Measurements from ENCODE around the gene ZMIZ1.

The ZMIZ1 gene

DNA sequence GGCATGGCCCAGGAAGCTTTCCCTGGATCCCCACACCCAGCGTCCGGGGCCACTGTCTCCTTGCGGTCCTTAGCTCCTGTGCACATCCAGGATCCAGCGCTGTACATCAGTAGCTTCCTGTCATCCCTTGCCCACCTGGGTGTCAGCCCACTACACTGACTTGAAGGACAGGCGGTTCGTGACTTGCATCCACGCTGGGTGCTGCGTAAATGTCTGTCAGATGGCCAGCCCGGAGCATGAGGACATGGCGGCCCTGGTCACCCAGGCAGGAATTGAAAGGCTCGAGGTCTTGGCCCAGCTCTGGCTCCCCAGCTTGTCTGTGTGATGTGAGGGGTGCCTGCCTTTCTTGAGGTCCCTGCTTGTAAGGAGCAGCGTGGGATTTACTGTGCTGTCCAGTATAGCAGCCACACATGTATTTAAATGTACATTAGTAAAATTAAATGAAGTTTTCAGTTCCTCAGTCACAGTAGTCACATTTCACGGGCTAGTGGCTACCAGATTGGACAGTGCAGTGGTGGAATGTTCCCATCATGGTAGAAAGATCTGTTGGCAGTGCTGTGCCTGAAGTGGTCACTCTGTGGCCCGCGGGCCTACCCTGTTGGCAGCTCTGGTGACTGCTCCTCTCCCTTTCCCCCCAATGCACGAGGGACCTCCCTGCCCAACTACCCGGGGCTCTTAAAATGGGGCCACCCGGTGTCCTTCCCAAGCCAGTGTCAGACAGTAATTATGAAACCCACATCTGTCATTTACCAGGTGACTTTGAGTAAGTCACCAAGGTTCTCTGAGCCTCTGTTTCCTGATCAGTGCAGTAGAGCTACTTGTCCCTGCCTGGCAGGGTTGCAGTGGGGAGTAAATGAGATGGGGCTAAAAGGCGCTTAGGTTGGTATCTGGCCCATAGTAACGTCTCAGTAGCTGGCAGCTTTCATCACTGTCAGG is 180.7 kb downstream of the ZMIZ1 start:
- no peaks in the 10 kb centered on the region for H3K36me3 ChIP-seq
- peak overlapping the region; percentile 94 for H3K27ac ChIP-seq
- peaks cover 82 to 86% of the 10 kb centered on the region in 2 experiments for H3K4me1 ChIP-seq (ENCODE audit: control insufficient read depth in 1 of 2, insufficient read depth in 1 of 2, low read depth in 1 of 2, low read length in 1 of 2)

DNA sequence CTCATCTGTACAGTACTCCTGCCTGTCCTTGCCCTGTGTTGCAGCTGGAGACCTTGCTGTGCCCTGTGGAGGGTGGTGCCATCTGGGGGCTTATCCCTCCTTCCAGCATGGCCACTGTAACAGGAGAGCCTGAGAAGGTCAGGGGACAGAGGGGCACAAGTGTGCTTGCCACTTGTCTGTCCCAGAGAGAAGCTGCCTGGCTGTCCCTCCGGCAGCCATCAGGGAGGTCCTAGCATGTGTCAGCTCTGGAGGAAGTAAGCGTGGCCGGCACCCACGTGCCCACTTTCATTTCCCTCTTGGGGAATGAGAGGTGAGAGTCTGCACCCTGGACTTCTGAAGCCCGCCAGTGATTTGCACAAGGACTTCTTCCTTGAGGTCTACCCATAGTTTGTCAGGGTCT is 181.5 kb downstream of the ZMIZ1 start:
- H3K4me1 ChIP-seq (ENCODE audit: control insufficient read depth in 1 of 2, insufficient read depth in 1 of 2, low read depth in 1 of 2, low read length in 1 of 2) = peaks cover 74 to 78% of the 10 kb centered on the region in 2 experiments
- H3K4me3 ChIP-seq (ENCODE audit: low read depth in 1 of 2, low read length in 1 of 2) = peak overlapping the region; percentile 29 to 42
- no peaks in the 10 kb centered on the region for H3K27me3 ChIP-seq
- H3K27ac ChIP-seq = peak overlapping the region; percentile 94
- H3K36me3 ChIP-seq = no peaks in the 10 kb centered on the region
- no peak for TF ChIP-seq CTCF (IDR thresholded peaks at IDR 0.05)
- H3K9me3 ChIP-seq = no peaks in the 10 kb centered on the region

More for the DNA sequence above, 180.7 kb downstream of the ZMIZ1 start:
- no peaks in the 10 kb centered on the region for H3K9me3 ChIP-seq
- H3K27me3 ChIP-seq = no peaks in the 10 kb centered on the region
- peak overlapping the region; percentile 55 to 58 for H3K4me3 ChIP-seq (ENCODE audit: low read depth in 1 of 2, low read length in 1 of 2)
- TF ChIP-seq CTCF (IDR thresholded peaks at IDR 0.05) = no peak

- Histone ChIP-seq H3K9me3 (no peaks in the 10 kb centered on the region), H3K27ac (peak overlapping the region; percentile 29), H3K36me3 (peaks cover 11% of the 10 kb centered on the region), H3K4me1 (ENCODE audit: control insufficient read depth in 1 of 2, insufficient read depth in 1 of 2, low read depth in 1 of 2, low read length in 1 of 2) (peaks cover 52 to 56% of the 10 kb centered on the region in 2 experiments), H3K27me3 (no peaks in the 10 kb centered on the region), H3K4me3 (ENCODE audit: low read depth in 1 of 2, low read length in 1 of 2) (no peak overlapping the region)
- no peak for TF ChIP-seq CTCF (IDR thresholded peaks at IDR 0.05)
These were observed 183.7 kb downstream of the ZMIZ1 start for GRCh38 chr10:79252450-79252849.

DNA sequence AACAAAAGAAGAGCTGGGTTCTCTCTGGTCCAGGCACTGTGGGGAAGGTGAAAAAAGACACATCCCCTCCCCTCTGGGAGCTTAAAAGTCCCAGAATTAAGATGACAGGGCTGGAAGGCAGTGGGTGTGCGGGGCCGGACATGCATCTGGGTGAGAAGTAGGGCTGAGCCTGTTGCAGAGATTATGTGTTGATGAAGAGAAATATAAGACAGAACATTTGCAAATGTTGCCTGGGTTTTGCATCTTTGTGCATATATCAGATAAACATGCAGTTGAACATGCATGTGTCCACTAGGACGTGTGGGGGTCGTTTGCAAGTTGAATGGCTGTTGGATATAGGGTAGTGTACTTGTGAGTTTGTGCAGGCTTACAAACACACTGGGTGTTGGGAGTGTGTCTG is 184.2 kb downstream of the ZMIZ1 start:
- Histone ChIP-seq H3K36me3 (peaks cover 11% of the 10 kb centered on the region), H3K27ac (peak overlapping the region; percentile 29), H3K27me3 (no peaks in the 10 kb centered on the region), H3K4me1 (ENCODE audit: control insufficient read depth in 1 of 2, insufficient read depth in 1 of 2, low read depth in 1 of 2, low read length in 1 of 2) (peaks cover 47 to 51% of the 10 kb centered on the region in 2 experiments), H3K4me3 (ENCODE audit: low read depth in 1 of 2, low read length in 1 of 2) (no peak overlapping the region), H3K9me3 (no peaks in the 10 kb centered on the region)
- TF ChIP-seq CTCF (IDR thresholded peaks at IDR 0.05) = no peak

DNA sequence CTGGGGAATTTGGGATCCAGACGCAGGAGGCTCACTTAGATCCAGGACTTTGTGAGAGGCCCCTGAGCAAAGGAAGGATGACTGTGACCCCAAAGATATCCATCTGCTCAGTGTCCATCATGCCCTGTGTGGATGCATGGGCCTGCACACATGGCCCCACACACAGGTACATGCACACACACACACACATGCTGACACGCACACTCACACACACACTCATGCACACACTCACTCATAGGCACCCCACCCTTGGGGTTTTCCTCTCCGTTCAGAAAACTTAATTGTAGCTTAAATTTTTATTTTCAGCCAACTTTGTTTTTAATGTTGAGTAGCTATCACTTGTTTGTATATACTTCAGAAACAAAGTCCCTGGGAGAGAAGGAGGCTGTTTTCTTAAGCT is 184.9 kb downstream of the ZMIZ1 start:
- Histone ChIP-seq H3K27ac (peak overlapping the region; percentile 18), H3K4me3 (ENCODE audit: low read depth in 1 of 2, low read length in 1 of 2) (no peak overlapping the region), H3K9me3 (no peaks in the 10 kb centered on the region), H3K27me3 (no peaks in the 10 kb centered on the region), H3K4me1 (ENCODE audit: control insufficient read depth in 1 of 2, insufficient read depth in 1 of 2, low read depth in 1 of 2, low read length in 1 of 2) (peaks cover 40 to 44% of the 10 kb centered on the region in 2 experiments), H3K36me3 (peaks cover 11% of the 10 kb centered on the region)
- no peak for TF ChIP-seq CTCF (IDR thresholded peaks at IDR 0.05)

All from neutrophil (primary cell).